Activated T-helper 17 cell treated with anti-CD3 and anti-CD28 coated beads, Interleukin-2, amount 50 U/mL, for 72 hours (primary cell): ENCODE data around the gene ABLIM2. TPM values are rescaled to one million over a fixed set of nuclear protein-coding genes. Genes with fewer than 3 reads are reported as not detected.

ENCODE experiments used
- ATAC-seq: fragments of 150-1000 bp; cut with Tn5 transposase; replicated peaks from 2 replicates; pipeline ENCODE4 v1.10.0; 2021; ENCODE audit warnings: mild to moderate bottlenecking, moderate library complexity
- H3K27ac Mint-ChIP-seq: one replicate; pipeline ENCODE4 v1.8.0; 2022; ENCODE audit warnings: mixed read lengths
- H3K27me3 Mint-ChIP-seq: one replicate; pipeline ENCODE4 v1.8.0; 2022; ENCODE audit warnings: mixed read lengths
- H3K36me3 Mint-ChIP-seq: one replicate; pipeline ENCODE4 v1.8.0; 2022; ENCODE audit warnings: low read depth, mild to moderate bottlenecking, mixed read lengths
- H3K4me1 Mint-ChIP-seq: one replicate; pipeline ENCODE4 v1.8.0; 2022; ENCODE audit warnings: mixed read lengths
- H3K4me3 Mint-ChIP-seq: one replicate; pipeline ENCODE4 v1.8.0; 2022; ENCODE audit warnings: mild to moderate bottlenecking, mixed read lengths
- H3K9me3 Mint-ChIP-seq: one replicate; pipeline ENCODE4 v1.8.0; 2022; ENCODE audit warnings: mixed read lengths
- total RNA-seq, 2 donors: library from RNA; stranded (reverse); gene quantifications; one replicate each; pipeline ENCODE4 v1.2.3, GENCODE V29; 2022

ABLIM2 gene
- total RNA-seq, 2 donors from 2014 or later, result 0.53 to 0.82 TPM

GRCh38 chr4:8044244-8044643 lies 114.4 kb downstream of the ABLIM2 start:
- no peak for ATAC-seq
- H3K27ac Mint-ChIP-seq, result no peak overlapping the region
- no peaks in the 10 kb centered on the region for H3K4me1 Mint-ChIP-seq
- H3K27me3 Mint-ChIP-seq, result peaks cover 4% of the 10 kb centered on the region
- H3K9me3 Mint-ChIP-seq, result no peaks in the 10 kb centered on the region
- H3K4me3 Mint-ChIP-seq, result no peak overlapping the region
- no peaks in the 10 kb centered on the region for H3K36me3 Mint-ChIP-seq

GRCh38 chr4:8043596-8043995 lies 115.0 kb downstream of the ABLIM2 start:
- Mint-ChIP-seq H3K9me3 (no peaks in the 10 kb centered on the region), H3K4me1 (no peaks in the 10 kb centered on the region), H3K4me3 (no peak overlapping the region), H3K27ac (no peak overlapping the region), H3K27me3 (peaks cover 4% of the 10 kb centered on the region), H3K36me3 (no peaks in the 10 kb centered on the region)
- ATAC-seq, result no peak

- ATAC-seq, result no peak
- peaks cover 4% of the 10 kb centered on the region for H3K27me3 Mint-ChIP-seq
- no peaks in the 10 kb centered on the region for H3K4me1 Mint-ChIP-seq
- no peaks in the 10 kb centered on the region for H3K9me3 Mint-ChIP-seq
- H3K4me3 Mint-ChIP-seq, result no peak overlapping the region
- no peak overlapping the region for H3K27ac Mint-ChIP-seq
- no peaks in the 10 kb centered on the region for H3K36me3 Mint-ChIP-seq
Observed at GRCh38 chr4:8041868-8042267, 116.7 kb downstream of the ABLIM2 start.

- no peak overlapping the region for H3K27ac Mint-ChIP-seq
- H3K27me3 Mint-ChIP-seq, result peaks cover 4% of the 10 kb centered on the region
- no peak overlapping the region for H3K4me3 Mint-ChIP-seq
- no peak for ATAC-seq
- no peaks in the 10 kb centered on the region for H3K36me3 Mint-ChIP-seq
- no peaks in the 10 kb centered on the region for H3K4me1 Mint-ChIP-seq
- no peaks in the 10 kb centered on the region for H3K9me3 Mint-ChIP-seq
Observed at GRCh38 chr4:8041172-8041571, 117.4 kb downstream of the ABLIM2 start.

- Mint-ChIP-seq H3K36me3 (no peaks in the 10 kb centered on the region), H3K27ac (no peak overlapping the region), H3K4me3 (no peak overlapping the region), H3K9me3 (no peaks in the 10 kb centered on the region), H3K4me1 (peaks cover 2% of the 10 kb centered on the region), H3K27me3 (peaks cover 4% of the 10 kb centered on the region)
- no peak for ATAC-seq
Observed at GRCh38 chr4:8040607-8041006, 118.0 kb downstream of the ABLIM2 start.

- Mint-ChIP-seq H3K27ac (no peak overlapping the region), H3K4me1 (peaks cover 9% of the 10 kb centered on the region), H3K9me3 (no peaks in the 10 kb centered on the region), H3K4me3 (no peak overlapping the region), H3K36me3 (no peaks in the 10 kb centered on the region), H3K27me3 (peaks cover 4% of the 10 kb centered on the region)
- ATAC-seq, result no peak
Observed at GRCh38 chr4:8039853-8040252, 118.8 kb downstream of the ABLIM2 start.

- Mint-ChIP-seq H3K36me3 (no peaks in the 10 kb centered on the region), H3K9me3 (no peaks in the 10 kb centered on the region), H3K27me3 (peaks cover 4% of the 10 kb centered on the region)
Observed at GRCh38 chr4:8039290-8039689, 119.3 kb downstream of the ABLIM2 start.

GRCh38 chr4:8038719-8039251 lies 119.8 kb downstream of the ABLIM2 start:
- Mint-ChIP-seq H3K27me3 (peaks cover 4% of the 10 kb centered on the region), H3K27ac (no peak overlapping the region), H3K4me1 (peaks cover 9% of the 10 kb centered on the region), H3K4me3 (no peak overlapping the region), H3K36me3 (no peaks in the 10 kb centered on the region), H3K9me3 (no peaks in the 10 kb centered on the region)
- no peak for ATAC-seq

More at GRCh38 chr4:8039290-8039689, 119.3 kb downstream of the ABLIM2 start:
- H3K4me1 Mint-ChIP-seq, result peaks cover 9% of the 10 kb centered on the region
- no peak overlapping the region for H3K4me3 Mint-ChIP-seq
- no peak overlapping the region for H3K27ac Mint-ChIP-seq
- ATAC-seq, result no peak

- Mint-ChIP-seq H3K4me3 (no peak overlapping the region), H3K9me3 (no peaks in the 10 kb centered on the region), H3K27ac (no peak overlapping the region), H3K36me3 (no peaks in the 10 kb centered on the region), H3K4me1 (peaks cover 9% of the 10 kb centered on the region), H3K27me3 (peaks cover 4% of the 10 kb centered on the region)
- ATAC-seq, result no peak
Observed at GRCh38 chr4:8038083-8038482, 120.5 kb downstream of the ABLIM2 start.

- H3K9me3 Mint-ChIP-seq, result no peaks in the 10 kb centered on the region
- ATAC-seq, result no peak
- no peaks in the 10 kb centered on the region for H3K36me3 Mint-ChIP-seq
- H3K27me3 Mint-ChIP-seq, result peaks cover 4% of the 10 kb centered on the region
- H3K4me1 Mint-ChIP-seq, result peaks cover 9% of the 10 kb centered on the region
- no peak overlapping the region for H3K4me3 Mint-ChIP-seq
- H3K27ac Mint-ChIP-seq, result no peak overlapping the region
Observed at GRCh38 chr4:8037150-8037769, 121.4 kb downstream of the ABLIM2 start.

- H3K9me3 Mint-ChIP-seq, result no peaks in the 10 kb centered on the region
- peak overlapping the region; percentile 24 for H3K4me3 Mint-ChIP-seq
- peaks cover 4% of the 10 kb centered on the region for H3K27me3 Mint-ChIP-seq
- H3K36me3 Mint-ChIP-seq, result no peaks in the 10 kb centered on the region
- H3K4me1 Mint-ChIP-seq, result peaks cover 9% of the 10 kb centered on the region
- ATAC-seq, result peak; percentile 56
- peak overlapping the region; percentile 74 for H3K27ac Mint-ChIP-seq
Observed at GRCh38 chr4:8035371-8035780, 123.2 kb downstream of the ABLIM2 start.

GRCh38 chr4:8033829-8034528 lies 124.6 kb downstream of the ABLIM2 start:
- Mint-ChIP-seq H3K36me3 (no peaks in the 10 kb centered on the region), H3K27me3 (no peaks in the 10 kb centered on the region), H3K4me3 (no peak overlapping the region), H3K4me1 (peaks cover 9% of the 10 kb centered on the region), H3K27ac (no peak overlapping the region), H3K9me3 (no peaks in the 10 kb centered on the region)
- no peak for ATAC-seq

GRCh38 chr4:8033067-8033755 lies 125.4 kb downstream of the ABLIM2 start:
- Mint-ChIP-seq H3K36me3 (no peaks in the 10 kb centered on the region), H3K27me3 (no peaks in the 10 kb centered on the region), H3K4me3 (no peak overlapping the region), H3K4me1 (peaks cover 9% of the 10 kb centered on the region), H3K27ac (no peak overlapping the region), H3K9me3 (no peaks in the 10 kb centered on the region)
- no peak for ATAC-seq

GRCh38 chr4:8032381-8032780 lies 126.2 kb downstream of the ABLIM2 start:
- Mint-ChIP-seq H3K9me3 (no peaks in the 10 kb centered on the region), H3K4me1 (peaks cover 9% of the 10 kb centered on the region), H3K27ac (no peak overlapping the region), H3K4me3 (no peak overlapping the region), H3K27me3 (no peaks in the 10 kb centered on the region), H3K36me3 (no peaks in the 10 kb centered on the region)
- no peak for ATAC-seq
